GM18868 (cell line): ENCODE data around the gene DNLZ.

ENCODE experiments used
- ATAC-seq: cut with Tn5 transposase; IDR thresholded peaks from one replicate; pipeline ENCODE4 v1.9.1; 2021; ENCODE audit warnings: mild to moderate bottlenecking, moderate library complexity; ENCODE audit not compliant: unreplicated experiment

Gene DNLZ

GRCh38 chr9:136345281-136346156 is 18.0 kb downstream of the DNLZ start:
- no peak for ATAC-seq

GRCh38 chr9:136344544-136345280 is 18.8 kb downstream of the DNLZ start:
- ATAC-seq, result no peak

GRCh38 chr9:136343884-136344269 is 19.7 kb downstream of the DNLZ start:
- ATAC-seq, result no peak

GRCh38 chr9:136343121-136343883 is 20.2 kb downstream of the DNLZ start:
- no peak for ATAC-seq

- no peak for ATAC-seq
Measured at GRCh38 chr9:136342181-136343120, 21.1 kb downstream of the DNLZ start.

- no peak for ATAC-seq
Measured at GRCh38 chr9:136341769-136342168, 21.8 kb downstream of the DNLZ start.

GRCh38 chr9:136341042-136341655 is 22.4 kb downstream of the DNLZ start:
- no peak for ATAC-seq

- no peak for ATAC-seq
Measured at GRCh38 chr9:136340356-136341041, 23.0 kb downstream of the DNLZ start.

- no peak for ATAC-seq
Measured at GRCh38 chr9:136339958-136340310, 23.6 kb downstream of the DNLZ start.

- no peak for ATAC-seq
Measured at GRCh38 chr9:136339173-136339957, 24.2 kb downstream of the DNLZ start.

GRCh38 chr9:136338511-136338910 is 25.0 kb downstream of the DNLZ start:
- no peak for ATAC-seq

- ATAC-seq, result no peak
Measured at GRCh38 chr9:136337416-136338395, 25.8 kb downstream of the DNLZ start.

- no peak for ATAC-seq
Measured at GRCh38 chr9:136336881-136337280, 26.7 kb downstream of the DNLZ start.

- no peak for ATAC-seq
Measured at GRCh38 chr9:136336156-136336870, 27.2 kb downstream of the DNLZ start.

GRCh38 chr9:136335296-136336155 is 28.0 kb downstream of the DNLZ start:
- ATAC-seq, result no peak

- ATAC-seq, result no peak
Measured at GRCh38 chr9:136334541-136334940, 29.0 kb downstream of the DNLZ start.
